BE2C (cell line): Measurements from ENCODE around the gene MIEF2.

Experiments
- DNase-seq: peaks from one replicate; pipeline ENCODE4 v3.0.0-alpha.2; 2020
- H3K27me3 ChIP-seq: fragments of 250-450 bp; sonication (Bioruptor Pico); 2 replicates; pipeline ENCODE4 v1.5.1; 2020; ENCODE audit warnings: mild to moderate bottlenecking
- H3K36me3 ChIP-seq: fragments of 250-450 bp; sonication (Bioruptor Pico); 2 replicates; pipeline ENCODE4 v1.5.1; 2020; ENCODE audit warnings: mild to moderate bottlenecking
- H3K4me1 ChIP-seq: fragments of 250-450 bp; sonication (Bioruptor Pico); 2 replicates; pipeline ENCODE4 v1.5.1; 2020
- H3K4me3 ChIP-seq: 2 replicates; pipeline ENCODE4 v1.5.1; 2011; ENCODE audit warnings: low read depth, low read length
- H3K9me3 ChIP-seq: fragments of 250-450 bp; sonication (Bioruptor Pico); 2 replicates; pipeline ENCODE4 v1.5.1; 2020
- TF ChIP-seq, protein P1 (sequence below): IDR thresholded peaks from 2 replicates; pipeline ENCODE4 v1.5.1; 2012; ENCODE audit warnings: mild to moderate bottlenecking, low read depth, low read length

MIEF2 gene

DNA sequence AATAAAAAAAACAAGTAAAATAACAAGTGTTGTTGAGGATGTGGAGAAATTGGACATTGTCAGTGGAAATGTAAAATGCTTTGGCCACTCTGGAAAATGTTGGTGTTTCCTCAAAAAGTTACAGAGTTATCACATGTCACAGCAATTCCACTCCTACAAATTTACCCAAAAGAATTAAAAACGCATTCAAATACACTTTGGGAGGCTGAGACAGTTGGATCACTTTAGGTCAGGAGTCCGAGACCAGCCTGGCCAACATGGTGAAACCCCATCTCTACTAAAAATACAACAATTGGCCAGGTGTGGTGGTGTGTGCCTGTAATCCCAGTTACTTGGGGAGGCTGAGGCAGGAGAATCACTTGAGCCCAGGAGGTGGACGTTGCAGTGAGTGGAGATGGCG, 48.7 kb downstream of the MIEF2 start:
- H3K27me3 ChIP-seq, result no peaks in the 10 kb centered on the region
- no peak for DNase-seq
- peaks cover 33% of the 10 kb centered on the region for H3K36me3 ChIP-seq
- no peaks in the 10 kb centered on the region for H3K9me3 ChIP-seq
- no peaks in the 10 kb centered on the region for H3K4me1 ChIP-seq
- no peak overlapping the region for H3K4me3 ChIP-seq
- TF ChIP-seq, protein P1, sequence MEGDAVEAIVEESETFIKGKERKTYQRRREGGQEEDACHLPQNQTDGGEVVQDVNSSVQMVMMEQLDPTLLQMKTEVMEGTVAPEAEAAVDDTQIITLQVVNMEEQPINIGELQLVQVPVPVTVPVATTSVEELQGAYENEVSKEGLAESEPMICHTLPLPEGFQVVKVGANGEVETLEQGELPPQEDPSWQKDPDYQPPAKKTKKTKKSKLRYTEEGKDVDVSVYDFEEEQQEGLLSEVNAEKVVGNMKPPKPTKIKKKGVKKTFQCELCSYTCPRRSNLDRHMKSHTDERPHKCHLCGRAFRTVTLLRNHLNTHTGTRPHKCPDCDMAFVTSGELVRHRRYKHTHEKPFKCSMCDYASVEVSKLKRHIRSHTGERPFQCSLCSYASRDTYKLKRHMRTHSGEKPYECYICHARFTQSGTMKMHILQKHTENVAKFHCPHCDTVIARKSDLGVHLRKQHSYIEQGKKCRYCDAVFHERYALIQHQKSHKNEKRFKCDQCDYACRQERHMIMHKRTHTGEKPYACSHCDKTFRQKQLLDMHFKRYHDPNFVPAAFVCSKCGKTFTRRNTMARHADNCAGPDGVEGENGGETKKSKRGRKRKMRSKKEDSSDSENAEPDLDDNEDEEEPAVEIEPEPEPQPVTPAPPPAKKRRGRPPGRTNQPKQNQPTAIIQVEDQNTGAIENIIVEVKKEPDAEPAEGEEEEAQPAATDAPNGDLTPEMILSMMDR, result no peak

DNA sequence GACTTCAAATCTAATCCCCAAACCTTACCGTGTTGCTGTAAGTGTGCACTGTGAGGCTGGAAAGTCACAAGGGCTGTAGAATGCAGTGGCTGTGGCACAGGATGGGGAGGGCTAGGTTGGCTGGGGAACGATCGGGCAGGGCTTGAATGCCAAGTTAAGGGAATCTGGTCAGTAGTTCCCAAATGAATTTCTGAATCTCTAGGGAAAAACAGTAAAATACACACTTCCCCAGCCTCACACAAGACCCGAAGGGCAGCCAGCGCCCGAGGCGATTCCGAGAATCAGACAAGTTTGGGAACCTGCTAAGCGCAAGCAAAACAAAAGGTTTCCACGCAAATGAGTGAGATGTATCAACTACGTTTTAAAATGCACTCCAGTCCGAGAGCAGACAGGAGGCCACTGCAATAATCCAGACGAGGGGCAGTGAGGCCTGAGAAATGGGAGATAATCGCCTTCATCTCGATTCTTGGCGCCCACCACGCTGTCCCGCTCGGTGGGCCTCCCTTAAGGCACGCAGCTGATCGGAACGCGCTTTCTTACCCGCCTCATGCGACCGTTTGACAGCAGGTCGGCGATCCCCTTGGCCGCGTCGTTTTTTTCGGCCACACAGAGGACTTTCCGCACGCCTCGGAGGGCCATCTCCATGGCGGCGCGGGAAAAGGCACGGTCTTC, 53.7 kb downstream of the MIEF2 start:
- H3K9me3 ChIP-seq, result no peaks in the 10 kb centered on the region
- peaks cover 19% of the 10 kb centered on the region for H3K36me3 ChIP-seq
- TF ChIP-seq, protein P1, result no peak
- peak overlapping the region; percentile 93 for H3K4me3 ChIP-seq
- no peaks in the 10 kb centered on the region for H3K4me1 ChIP-seq
- no peaks in the 10 kb centered on the region for H3K27me3 ChIP-seq
- no peak for DNase-seq

DNA sequence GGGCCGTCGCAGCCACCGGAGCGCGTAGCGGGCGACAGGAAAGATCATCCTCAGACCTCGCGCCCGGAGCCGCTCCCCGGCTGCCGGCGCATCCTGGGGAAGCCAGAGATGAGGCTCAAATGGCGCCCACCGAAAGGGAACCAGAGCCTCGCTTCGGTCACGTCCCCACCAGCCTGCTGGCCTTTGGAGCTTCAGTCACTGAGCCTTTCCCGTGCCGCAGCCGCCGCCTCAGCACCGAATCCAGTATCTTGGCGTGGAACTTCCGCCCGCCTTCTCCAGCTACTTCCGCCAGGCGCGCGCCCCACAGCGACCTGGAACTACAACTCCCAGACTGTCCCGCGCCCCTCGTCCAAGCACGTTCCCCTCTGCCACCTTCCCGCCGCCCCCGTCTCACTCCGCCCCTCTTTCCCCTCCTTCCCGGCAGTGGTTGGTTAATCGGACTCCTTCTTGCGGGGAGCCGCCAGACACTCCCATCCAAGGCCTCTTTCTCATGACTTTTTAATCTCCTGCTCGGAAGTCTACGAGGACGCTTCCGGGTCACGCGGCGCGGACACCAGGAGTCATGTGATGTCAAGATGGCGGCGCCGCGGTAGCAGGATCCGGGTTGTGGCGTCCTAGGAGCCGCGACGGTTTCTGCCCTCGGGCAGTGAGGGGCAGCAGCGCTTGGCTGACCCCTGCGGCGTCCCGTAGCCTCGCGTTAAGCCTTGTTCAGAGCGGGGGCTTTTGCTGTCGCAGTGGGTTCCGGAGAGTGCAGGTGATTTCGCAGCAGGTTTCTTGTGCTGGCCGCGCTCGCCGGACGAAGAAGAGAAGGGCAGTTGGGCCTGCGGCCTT, 54.5 kb downstream of the MIEF2 start, which contains the start of the genes SMCR8 and TOP3A:
Gene SMCR8 (plus strand): TSS at position 563 of the 831 bp plus-strand sequence. CDS start 497 bp downstream, outside the sequence.
Gene TOP3A (minus strand): TSS at position 264 of the 831 bp plus-strand sequence. CDS start 216 bp downstream, at position 48.
- H3K36me3 ChIP-seq, result peaks cover 18% of the 10 kb centered on the region
- H3K27me3 ChIP-seq, result no peaks in the 10 kb centered on the region
- peak; percentile 91 for DNase-seq
- no peaks in the 10 kb centered on the region for H3K9me3 ChIP-seq
- peak within 1 kb of the TSS; percentile 93 for H3K4me3 ChIP-seq
- TF ChIP-seq, protein P1, result no peak
- no peaks in the 10 kb centered on the region for H3K4me1 ChIP-seq

DNA sequence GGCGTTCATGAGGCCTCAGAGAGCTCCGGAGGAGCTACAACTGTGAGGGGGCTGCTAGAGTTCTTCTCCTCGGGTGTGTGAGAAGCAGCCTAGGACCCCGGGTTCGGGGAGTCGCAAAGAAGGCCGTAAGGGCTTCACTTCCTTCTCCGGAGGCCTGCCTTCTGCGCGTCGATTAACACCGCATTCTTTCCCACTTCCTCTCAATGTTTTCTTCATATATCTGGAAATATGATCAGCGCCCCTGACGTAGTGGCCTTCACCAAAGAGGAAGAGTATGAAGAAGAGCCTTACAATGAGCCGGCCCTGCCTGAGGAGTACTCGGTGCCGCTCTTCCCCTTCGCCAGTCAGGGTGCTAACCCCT, 55.1 kb downstream of the MIEF2 start:
- TF ChIP-seq, protein P1, result no peak
- no peaks in the 10 kb centered on the region for H3K4me1 ChIP-seq
- peaks cover 18% of the 10 kb centered on the region for H3K36me3 ChIP-seq
- DNase-seq, result no peak
- peak overlapping the region; percentile 93 for H3K4me3 ChIP-seq
- H3K9me3 ChIP-seq, result no peaks in the 10 kb centered on the region
- no peaks in the 10 kb centered on the region for H3K27me3 ChIP-seq

DNA sequence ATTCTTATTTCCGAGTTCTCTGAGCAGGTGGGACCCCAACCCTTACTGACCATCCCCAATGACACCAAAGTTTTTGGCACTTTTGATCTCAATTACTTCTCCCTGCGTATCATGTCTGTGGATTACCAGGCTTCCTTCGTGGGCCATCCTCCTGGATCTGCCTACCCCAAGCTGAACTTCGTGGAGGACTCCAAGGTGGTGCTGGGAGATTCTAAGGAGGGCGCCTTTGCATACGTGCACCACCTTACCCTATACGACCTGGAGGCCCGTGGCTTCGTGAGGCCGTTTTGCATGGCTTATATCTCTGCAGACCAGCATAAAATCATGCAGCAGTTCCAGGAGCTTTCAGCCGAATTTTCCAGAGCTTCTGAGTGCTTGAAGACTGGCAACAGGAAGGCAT, 55.5 kb downstream of the MIEF2 start:
- H3K27me3 ChIP-seq, result no peaks in the 10 kb centered on the region
- H3K4me1 ChIP-seq, result no peaks in the 10 kb centered on the region
- TF ChIP-seq, protein P1, result no peak
- DNase-seq, result no peak
- H3K36me3 ChIP-seq, result peaks cover 18% of the 10 kb centered on the region
- no peaks in the 10 kb centered on the region for H3K9me3 ChIP-seq
- peak overlapping the region; percentile 93 for H3K4me3 ChIP-seq
